ENCODE data around the gene FTO. TPM values are rescaled to one million over a fixed set of nuclear protein-coding genes. Genes with fewer than 3 reads are reported as not detected.

FTO gene
- total RNA-seq, 2 donors from 2014 or later, result 73.6 to 90.6 TPM

DNA sequence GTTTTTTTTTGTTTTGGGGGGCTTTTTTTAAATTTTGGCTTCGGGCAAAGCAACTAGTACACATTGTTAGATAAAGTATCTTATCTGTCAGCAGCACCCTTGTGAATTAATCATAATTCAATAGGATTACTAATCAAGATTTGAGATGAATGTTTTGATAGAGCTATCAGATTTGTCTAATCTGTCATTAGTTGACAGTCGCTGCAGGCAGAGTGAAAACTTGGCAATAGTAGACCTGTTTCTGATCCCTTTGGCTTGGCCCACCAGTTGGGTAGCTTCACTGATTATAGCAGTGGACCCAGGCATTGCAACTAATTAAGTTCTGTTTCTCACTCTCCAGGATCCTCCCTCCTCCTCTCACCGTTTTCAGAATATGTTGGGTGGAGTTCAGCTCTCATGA is 324.0 kb downstream of the FTO start:
- peaks cover 0 to 4% of the 10 kb centered on the region in 2 donors for H3K9me3 ChIP-seq
- no peak overlapping the region for H3K27ac ChIP-seq
- H3K27me3 ChIP-seq, result no peaks in the 10 kb centered on the region
- no peaks in the 10 kb centered on the region for H3K36me3 ChIP-seq
- no peak for DNase-seq (ENCODE audit: low spot score)
- no peaks in the 10 kb centered on the region for H3K4me1 ChIP-seq
- TF ChIP-seq, protein P1, sequence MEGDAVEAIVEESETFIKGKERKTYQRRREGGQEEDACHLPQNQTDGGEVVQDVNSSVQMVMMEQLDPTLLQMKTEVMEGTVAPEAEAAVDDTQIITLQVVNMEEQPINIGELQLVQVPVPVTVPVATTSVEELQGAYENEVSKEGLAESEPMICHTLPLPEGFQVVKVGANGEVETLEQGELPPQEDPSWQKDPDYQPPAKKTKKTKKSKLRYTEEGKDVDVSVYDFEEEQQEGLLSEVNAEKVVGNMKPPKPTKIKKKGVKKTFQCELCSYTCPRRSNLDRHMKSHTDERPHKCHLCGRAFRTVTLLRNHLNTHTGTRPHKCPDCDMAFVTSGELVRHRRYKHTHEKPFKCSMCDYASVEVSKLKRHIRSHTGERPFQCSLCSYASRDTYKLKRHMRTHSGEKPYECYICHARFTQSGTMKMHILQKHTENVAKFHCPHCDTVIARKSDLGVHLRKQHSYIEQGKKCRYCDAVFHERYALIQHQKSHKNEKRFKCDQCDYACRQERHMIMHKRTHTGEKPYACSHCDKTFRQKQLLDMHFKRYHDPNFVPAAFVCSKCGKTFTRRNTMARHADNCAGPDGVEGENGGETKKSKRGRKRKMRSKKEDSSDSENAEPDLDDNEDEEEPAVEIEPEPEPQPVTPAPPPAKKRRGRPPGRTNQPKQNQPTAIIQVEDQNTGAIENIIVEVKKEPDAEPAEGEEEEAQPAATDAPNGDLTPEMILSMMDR (IDR thresholded peaks at IDR 0.05), result no peak
- H3K4me3 ChIP-seq, result no peak overlapping the region

DNA sequence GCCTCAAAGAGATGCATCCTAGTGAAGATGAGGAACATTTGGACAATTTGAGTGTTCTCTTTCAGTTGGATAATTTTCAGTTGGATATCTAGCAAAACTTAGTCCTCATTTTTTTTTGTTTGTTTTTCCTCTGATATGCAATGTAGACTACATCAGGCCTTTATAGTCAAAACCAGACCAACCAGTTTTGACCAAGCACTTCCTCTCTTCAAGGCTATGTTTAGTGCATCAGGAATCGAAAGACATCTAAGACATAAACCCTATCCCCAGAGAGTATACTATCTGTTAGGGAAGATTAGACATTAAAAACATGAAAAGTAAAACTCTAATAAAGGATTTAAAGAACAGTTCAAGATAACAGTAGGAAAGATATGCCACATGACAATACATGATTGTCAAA is 326.5 kb downstream of the FTO start:
- H3K36me3 ChIP-seq, result no peaks in the 10 kb centered on the region
- DNase-seq (ENCODE audit: low spot score), result no peak
- no peaks in the 10 kb centered on the region for H3K4me1 ChIP-seq
- H3K27ac ChIP-seq, result no peak overlapping the region
- TF ChIP-seq, protein P1 (IDR thresholded peaks at IDR 0.05), result no peak
- peaks cover 0 to 4% of the 10 kb centered on the region in 2 donors for H3K9me3 ChIP-seq
- no peaks in the 10 kb centered on the region for H3K27me3 ChIP-seq
- H3K4me3 ChIP-seq, result no peak overlapping the region

DNA sequence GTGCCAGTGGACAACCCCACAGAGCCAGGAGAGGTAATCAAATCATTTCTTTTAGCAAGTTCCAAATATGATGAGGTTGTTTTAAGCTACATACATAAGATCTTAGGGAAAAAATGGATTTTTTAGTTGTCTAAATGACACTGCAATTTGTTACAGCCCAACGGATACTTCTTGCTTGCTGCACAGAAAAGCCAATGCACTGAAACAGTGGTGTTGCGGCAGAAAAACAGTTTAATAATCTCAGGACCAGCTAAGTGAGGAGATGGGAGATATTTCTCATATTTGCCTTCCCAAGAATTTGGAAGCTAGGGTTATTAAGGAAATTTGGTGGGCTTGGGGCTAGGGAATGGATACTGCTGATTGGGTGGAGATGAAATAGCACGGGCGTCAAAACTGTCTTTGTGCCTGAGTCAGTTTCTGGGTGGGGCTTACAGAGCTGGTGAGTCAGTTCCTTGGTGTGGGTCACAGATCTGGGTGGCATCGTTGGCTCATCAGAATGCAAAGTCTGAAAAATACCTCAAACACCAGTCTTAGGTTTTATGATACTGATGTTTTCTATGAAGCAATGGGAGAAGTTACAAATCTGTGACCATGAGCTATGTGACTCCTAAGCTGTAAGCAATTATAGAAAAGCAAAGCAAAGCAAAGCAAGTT is 327.3 kb downstream of the FTO start:
- TF ChIP-seq, protein P1 (IDR thresholded peaks at IDR 0.05), result no peak
- Histone ChIP-seq H3K27ac (no peak overlapping the region), H3K27me3 (no peaks in the 10 kb centered on the region), H3K4me1 (no peaks in the 10 kb centered on the region), H3K4me3 (no peak overlapping the region), H3K36me3 (no peaks in the 10 kb centered on the region), H3K9me3 (peaks cover 0 to 4% of the 10 kb centered on the region in 2 donors)
- DNase-seq (ENCODE audit: low spot score), result no peak

DNA sequence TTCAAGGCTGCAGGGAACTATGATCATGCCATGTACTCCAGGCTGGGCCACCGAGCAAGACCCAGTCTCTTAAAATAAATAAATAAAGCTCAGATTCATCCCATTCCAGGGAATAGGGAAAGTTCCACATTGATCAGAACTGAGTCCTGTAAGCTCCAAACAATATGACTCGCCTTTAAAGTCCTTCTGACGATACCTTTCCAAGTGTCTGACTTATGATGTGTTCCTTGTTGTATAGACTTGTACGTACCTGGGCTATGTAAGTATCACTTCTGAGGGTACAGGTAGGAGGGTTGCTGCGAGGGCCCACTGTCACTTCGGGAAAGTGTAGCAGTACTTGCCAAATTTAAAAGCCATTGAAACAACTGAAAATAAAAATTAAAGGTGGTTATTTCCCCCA is 329.8 kb downstream of the FTO start:
- no peaks in the 10 kb centered on the region for H3K36me3 ChIP-seq

DNA sequence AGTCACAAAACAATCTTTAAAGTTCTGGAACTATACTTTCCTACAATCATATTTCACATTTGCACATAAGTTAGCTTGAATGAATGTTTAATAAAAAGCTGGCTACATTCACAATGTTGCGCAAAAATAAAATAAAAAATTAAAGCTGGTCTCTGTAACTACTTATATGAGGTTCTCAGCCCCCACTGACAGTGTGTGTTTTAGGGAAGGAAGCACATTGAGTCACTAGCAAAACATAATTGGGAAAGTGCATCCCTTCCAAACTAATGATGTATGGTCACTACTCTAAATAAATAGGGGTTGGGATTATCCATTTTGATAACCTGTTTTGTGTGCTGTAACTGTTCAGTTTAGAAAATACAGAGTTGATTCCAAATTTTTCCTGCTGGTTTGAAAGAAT is 330.7 kb downstream of the FTO start:
- H3K4me1 ChIP-seq, result no peaks in the 10 kb centered on the region
- peaks cover 0 to 4% of the 10 kb centered on the region in 2 donors for H3K9me3 ChIP-seq
- H3K27ac ChIP-seq, result no peak overlapping the region
- H3K36me3 ChIP-seq, result no peaks in the 10 kb centered on the region
- H3K27me3 ChIP-seq, result no peaks in the 10 kb centered on the region
- DNase-seq (ENCODE audit: low spot score), result no peak
- TF ChIP-seq, protein P1 (IDR thresholded peaks at IDR 0.05), result no peak
- H3K4me3 ChIP-seq, result no peak overlapping the region

More for the DNA sequence above, 329.8 kb downstream of the FTO start:
- no peak overlapping the region for H3K27ac ChIP-seq
- H3K4me1 ChIP-seq, result no peaks in the 10 kb centered on the region
- H3K4me3 ChIP-seq, result no peak overlapping the region
- H3K27me3 ChIP-seq, result no peaks in the 10 kb centered on the region
- TF ChIP-seq, protein P1 (IDR thresholded peaks at IDR 0.05), result no peak
- peaks cover 0 to 4% of the 10 kb centered on the region in 2 donors for H3K9me3 ChIP-seq
- DNase-seq (ENCODE audit: low spot score), result no peak

DNA sequence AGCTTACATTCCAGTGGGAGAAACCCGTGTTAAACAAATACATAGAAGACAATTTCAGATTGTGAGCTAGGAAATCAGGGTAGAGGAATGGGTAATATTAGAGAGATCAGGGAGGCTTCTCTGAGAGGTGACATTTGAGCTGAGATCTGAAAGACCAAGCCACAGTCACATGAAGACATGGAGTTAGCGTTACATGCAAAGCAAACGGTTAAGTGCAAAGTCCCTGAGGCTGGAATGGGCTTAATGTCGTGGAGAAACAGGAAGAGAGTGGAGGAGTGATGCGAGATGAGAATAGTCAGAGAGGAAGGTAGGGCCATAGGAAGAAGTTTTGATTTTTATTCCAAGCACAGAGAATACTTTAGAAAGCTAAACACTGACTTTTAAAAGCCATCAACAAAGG is 336.5 kb downstream of the FTO start:
- DNase-seq (ENCODE audit: low spot score), result no peak
- no peak overlapping the region for H3K4me3 ChIP-seq
- no peaks in the 10 kb centered on the region for H3K36me3 ChIP-seq
- no peaks in the 10 kb centered on the region for H3K4me1 ChIP-seq
- H3K27me3 ChIP-seq, result no peaks in the 10 kb centered on the region
- TF ChIP-seq, protein P1 (IDR thresholded peaks at IDR 0.05), result no peak
- H3K27ac ChIP-seq, result no peak overlapping the region
- H3K9me3 ChIP-seq, result no peaks in the 10 kb centered on the region

Data from right atrium auricular region (tissue), 2 donors.